ENCODE data around the gene COL5A1.

GRCh38 chr9:134647359-134648080 lies 5.9 kb downstream of the COL5A1 start:
- TF ChIP-seq EZH2 (IDR thresholded peaks at IDR 0.05) (no peak), CTCF (IDR thresholded peaks at IDR 0.05) (no peak), EZH2phosphoT487 (IDR thresholded peaks at IDR 0.05) (no peak)
